Tibial artery (tissue), 4 donors: Measurements from ENCODE around the gene LVRN.

Source experiments
- DNase-seq, 2 donors: peaks; one replicate each; pipeline ENCODE4 v3.0.0-alpha.2; 2019
- H3K27ac ChIP-seq, 2 donors: fragments of 200-600 bp; sonication (generic) in 1 of 2; 1 replicate in 1 of 2; 2 replicates in 1 of 2; pipeline ENCODE4 v1.5.1; 2018 to 2019; ENCODE audit warnings: mild to moderate bottlenecking in 1 of 2
- H3K27me3 ChIP-seq, 2 donors: fragments of 200-600 bp; sonication (generic) in 1 of 2; one replicate each; pipeline versions ENCODE4 v1.5.1 to v1.6.0; 2016 to 2019
- H3K36me3 ChIP-seq, 3 donors: fragments of 200-600 bp; sonication (generic) in 2 of 3; one replicate each; pipeline ENCODE4 v1.5.1; 2016 to 2019; ENCODE audit warnings: mild to moderate bottlenecking in 2 of 3
- H3K4me1 ChIP-seq, 4 donors: fragments of 200-600 bp; sonication (generic) in 2 of 4; 1 replicate in 3 of 4; 2 replicates in 1 of 4; pipeline ENCODE4 v1.5.1; 2016 to 2019
- H3K4me3 ChIP-seq, 2 donors: fragments of 200-600 bp; sonication (generic) in 1 of 2; 1 replicate in 1 of 2; 2 replicates in 1 of 2; pipeline ENCODE4 v1.5.1; 2018 to 2019; ENCODE audit warnings: mild to moderate bottlenecking in 2 of 2
- H3K9me3 ChIP-seq, 3 donors: fragments of 200-600 bp; sonication (generic) in 1 of 3; one replicate each; pipeline ENCODE4 v1.5.1; 2016 to 2019
- intact Hi-C: fragments of 100-400 bp; cut with DNase I; formaldehyde crosslinking; loops from one replicate; pipeline ENCODE4 v1.15.0; 2023; ENCODE audit warnings: low total_unique reads
- TF ChIP-seq, protein P1 (sequence below), 2 experiments: fragments of 200-600 bp in 1 of 2; fragments of 450-650 bp in 1 of 2; IDR thresholded peaks; one replicate each; pipeline ENCODE4 v1.5.1; 2017 to 2019; ENCODE audit warnings: antibody characterized with exemption in 2 of 2, mild to moderate bottlenecking in 1 of 2, moderate library complexity in 1 of 2

LVRN gene

DNA sequence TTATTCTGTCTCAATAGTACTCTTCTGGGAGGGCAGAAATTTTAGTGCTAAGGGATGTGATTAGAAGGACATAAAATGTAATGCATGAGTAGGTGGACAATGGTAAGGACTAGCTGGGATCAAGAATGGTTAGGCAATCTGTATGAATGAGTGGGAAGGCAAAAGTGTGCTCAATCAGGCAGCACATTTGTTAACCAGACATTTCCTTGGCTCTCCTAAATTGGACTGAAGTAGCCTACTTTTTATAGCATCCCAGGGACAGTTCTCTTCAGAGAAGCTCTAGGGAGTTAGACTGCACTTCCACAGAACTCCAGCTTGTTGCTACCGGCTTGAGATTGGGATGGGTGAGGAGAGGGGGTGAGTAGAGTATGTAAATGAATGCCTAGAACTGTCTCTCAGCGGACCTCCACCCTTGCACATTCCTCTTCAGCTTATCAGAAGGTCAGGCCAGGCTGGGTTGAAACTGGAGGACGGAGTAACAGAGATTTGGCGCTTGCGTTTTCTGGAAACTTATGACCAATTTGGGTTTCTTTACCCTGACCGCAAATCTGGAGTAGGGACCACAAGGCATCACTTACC, 51.0 kb downstream of the LVRN start:
- Histone ChIP-seq H3K27ac (no peak overlapping the region), H3K36me3 (no peaks in the 10 kb centered on the region), H3K4me3 (no peak overlapping the region), H3K4me1 (no peaks in the 10 kb centered on the region), H3K27me3 (no peaks in the 10 kb centered on the region), H3K9me3 (no peaks in the 10 kb centered on the region)
- TF ChIP-seq, protein P1, sequence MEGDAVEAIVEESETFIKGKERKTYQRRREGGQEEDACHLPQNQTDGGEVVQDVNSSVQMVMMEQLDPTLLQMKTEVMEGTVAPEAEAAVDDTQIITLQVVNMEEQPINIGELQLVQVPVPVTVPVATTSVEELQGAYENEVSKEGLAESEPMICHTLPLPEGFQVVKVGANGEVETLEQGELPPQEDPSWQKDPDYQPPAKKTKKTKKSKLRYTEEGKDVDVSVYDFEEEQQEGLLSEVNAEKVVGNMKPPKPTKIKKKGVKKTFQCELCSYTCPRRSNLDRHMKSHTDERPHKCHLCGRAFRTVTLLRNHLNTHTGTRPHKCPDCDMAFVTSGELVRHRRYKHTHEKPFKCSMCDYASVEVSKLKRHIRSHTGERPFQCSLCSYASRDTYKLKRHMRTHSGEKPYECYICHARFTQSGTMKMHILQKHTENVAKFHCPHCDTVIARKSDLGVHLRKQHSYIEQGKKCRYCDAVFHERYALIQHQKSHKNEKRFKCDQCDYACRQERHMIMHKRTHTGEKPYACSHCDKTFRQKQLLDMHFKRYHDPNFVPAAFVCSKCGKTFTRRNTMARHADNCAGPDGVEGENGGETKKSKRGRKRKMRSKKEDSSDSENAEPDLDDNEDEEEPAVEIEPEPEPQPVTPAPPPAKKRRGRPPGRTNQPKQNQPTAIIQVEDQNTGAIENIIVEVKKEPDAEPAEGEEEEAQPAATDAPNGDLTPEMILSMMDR (IDR thresholded peaks at IDR 0.05) = no peak
- no peak for DNase-seq
- intact Hi-C loops = no loop called here

DNA sequence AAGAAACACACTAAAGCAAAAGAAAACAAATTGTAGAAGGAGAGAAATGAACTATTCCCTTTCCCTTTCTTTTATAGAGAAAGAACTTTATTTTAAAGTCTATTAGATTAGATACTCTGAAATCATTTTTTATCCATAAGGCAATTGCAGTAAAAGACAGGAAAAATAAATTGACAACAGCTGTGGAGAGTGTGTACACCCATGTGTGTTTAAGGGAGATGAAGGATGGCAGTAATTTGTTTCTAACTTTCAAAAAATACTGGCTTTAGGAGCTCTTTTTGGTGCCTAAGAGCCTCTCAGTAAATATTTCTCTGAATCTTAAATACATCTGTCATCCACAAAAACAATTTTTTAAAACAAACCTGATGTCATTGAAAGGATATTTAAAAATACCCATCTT, 51.7 kb downstream of the LVRN start:
- TF ChIP-seq, protein P1 (IDR thresholded peaks at IDR 0.05) = no peak
- no peaks in the 10 kb centered on the region for H3K4me1 ChIP-seq
- intact Hi-C loops = no loop called here
- no peak overlapping the region for H3K27ac ChIP-seq
- H3K4me3 ChIP-seq = no peak overlapping the region
- H3K27me3 ChIP-seq = no peaks in the 10 kb centered on the region
- no peaks in the 10 kb centered on the region for H3K9me3 ChIP-seq
- no peak for DNase-seq
- H3K36me3 ChIP-seq = no peaks in the 10 kb centered on the region

DNA sequence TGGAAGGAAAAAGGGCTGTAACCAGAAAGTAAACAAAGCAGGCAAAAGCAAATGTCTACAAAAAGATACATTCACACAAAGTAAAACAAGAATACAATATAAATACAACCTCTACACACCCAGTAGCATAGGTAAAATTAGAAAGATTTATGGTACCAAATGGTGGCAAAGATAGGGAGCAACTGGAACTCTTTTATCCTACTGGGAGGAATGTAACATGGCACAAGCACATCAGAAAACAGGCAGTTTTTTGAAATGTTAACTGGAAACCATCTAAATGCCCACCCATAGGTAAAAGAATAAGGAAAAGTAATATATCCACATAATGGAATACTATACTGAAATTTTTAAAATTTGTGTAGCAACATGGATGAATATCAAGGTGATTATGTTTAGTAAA, 61.3 kb downstream of the LVRN start:
- Histone ChIP-seq H3K4me3 (no peak overlapping the region), H3K9me3 (no peaks in the 10 kb centered on the region), H3K27ac (no peak overlapping the region), H3K4me1 (no peaks in the 10 kb centered on the region), H3K36me3 (no peaks in the 10 kb centered on the region), H3K27me3 (no peaks in the 10 kb centered on the region)
- TF ChIP-seq, protein P1 (IDR thresholded peaks at IDR 0.05) = no peak
- intact Hi-C loops = no loop called here
- no peak for DNase-seq

DNA sequence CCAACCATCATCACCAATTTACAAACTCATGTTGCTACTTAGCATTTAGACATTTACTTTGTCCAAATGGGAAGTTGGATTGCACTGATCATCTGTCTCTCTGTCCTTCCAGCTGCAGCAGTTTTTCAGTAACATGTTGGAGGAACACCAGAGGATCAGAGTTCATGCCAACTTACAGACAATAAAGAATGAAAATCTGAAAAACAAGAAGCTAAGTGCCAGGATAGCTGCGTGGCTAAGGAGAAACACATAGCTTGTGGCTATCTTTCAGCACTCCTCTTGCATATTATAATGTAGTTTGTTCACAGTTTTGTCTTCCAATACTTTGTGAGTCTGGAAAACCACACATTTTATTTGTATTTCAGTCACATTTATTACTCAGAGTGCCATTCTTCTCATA, 63.6 kb downstream of the LVRN start:
- DNase-seq = no peak
- no peak overlapping the region for H3K4me3 ChIP-seq
- TF ChIP-seq, protein P1 (IDR thresholded peaks at IDR 0.05) = no peak
- intact Hi-C loops = no loop called here
- H3K4me1 ChIP-seq = no peaks in the 10 kb centered on the region
- no peak overlapping the region for H3K27ac ChIP-seq
- H3K36me3 ChIP-seq = no peaks in the 10 kb centered on the region
- H3K9me3 ChIP-seq = no peaks in the 10 kb centered on the region
- no peaks in the 10 kb centered on the region for H3K27me3 ChIP-seq

DNA sequence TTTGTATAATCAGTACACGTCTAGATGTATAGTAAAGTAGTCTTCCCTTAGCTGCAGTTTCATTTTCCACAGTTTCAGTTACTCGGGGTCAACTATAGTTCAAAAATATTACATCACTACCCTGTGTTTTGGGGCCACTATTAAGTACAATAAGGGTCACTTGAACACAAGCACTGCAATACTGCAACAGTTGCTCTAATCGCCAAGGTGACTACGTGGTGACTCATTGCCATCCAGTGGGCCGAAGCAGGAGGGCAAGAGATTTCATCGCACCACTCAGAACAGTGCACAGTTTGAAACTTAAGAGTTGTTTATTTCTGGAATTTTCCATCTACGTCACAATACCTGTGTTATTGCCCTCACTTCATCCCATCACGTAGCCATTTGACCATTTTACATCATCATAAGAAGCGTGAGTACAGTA, 69.8 kb downstream of the LVRN start, which contains the start of gene ARL14EPL:
Gene ARL14EPL (plus strand): TSS at position 379 of the 424 bp plus-strand sequence. CDS start 18,994 bp downstream, outside the sequence.
- intact Hi-C loops = no loop called here
- no peaks in the 10 kb centered on the region for H3K27me3 ChIP-seq
- TF ChIP-seq, protein P1 (IDR thresholded peaks at IDR 0.05) = peak; percentile 42 to 50
- H3K27ac ChIP-seq = no peak within 1 kb of the TSS
- H3K9me3 ChIP-seq = no peaks in the 10 kb centered on the region
- no peak within 1 kb of the TSS for H3K4me3 ChIP-seq
- DNase-seq = peak in 1 of 2 donors; percentile 57
- no peaks in the 10 kb centered on the region for H3K36me3 ChIP-seq
- H3K4me1 ChIP-seq = no peaks in the 10 kb centered on the region

DNA sequence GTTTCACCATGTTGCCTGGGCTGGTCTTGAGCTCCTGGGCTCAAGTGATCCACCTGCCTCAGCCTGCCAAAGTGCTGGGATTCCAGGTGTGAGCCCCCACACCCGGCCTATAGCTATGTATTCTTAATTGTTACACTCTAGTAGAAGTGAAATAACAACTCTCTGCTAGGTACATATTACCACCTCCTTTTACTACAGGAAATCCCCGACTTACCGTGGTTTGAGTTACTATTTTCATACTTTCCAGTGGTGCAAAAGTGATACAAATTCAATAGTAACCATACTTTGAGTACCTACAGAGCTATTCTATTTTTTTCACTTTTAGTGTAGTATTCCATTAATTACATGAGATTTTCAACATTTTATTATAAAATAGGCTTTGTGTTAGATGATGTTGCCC, 70.7 kb downstream of the LVRN start:
- no peak overlapping the region for H3K27ac ChIP-seq
- no peaks in the 10 kb centered on the region for H3K9me3 ChIP-seq
- intact Hi-C loops = no loop called here
- no peak for DNase-seq
- no peaks in the 10 kb centered on the region for H3K36me3 ChIP-seq
- H3K4me3 ChIP-seq = no peak overlapping the region
- H3K4me1 ChIP-seq = no peaks in the 10 kb centered on the region
- TF ChIP-seq, protein P1 (IDR thresholded peaks at IDR 0.05) = no peak
- no peaks in the 10 kb centered on the region for H3K27me3 ChIP-seq
